Suprapubic skin (tissue), 4 donors: Measurements from ENCODE around the gene ERN1.

ENCODE experiments used
- POLR2A ChIP-seq, 2 donors: fragments of 450-650 bp; IDR thresholded peaks; one replicate each; pipeline ENCODE4 v1.6.1; 2017; ENCODE audit warnings: antibody characterized with exemption in 2 of 2, mild to moderate bottlenecking in 2 of 2, moderate library complexity in 2 of 2
- POLR2AphosphoS5 ChIP-seq, 3 donors: sonication (generic); formaldehyde crosslinking; IDR thresholded peaks; one replicate each; pipeline ENCODE4 v1.6.1; 2017; ENCODE audit warnings: antibody characterized with exemption in 3 of 3
- TF ChIP-seq, protein P1 (sequence below), 2 donors: fragments of 200-600 bp in 1 of 2; fragments of 450-650 bp in 1 of 2; sonication (generic) in 1 of 2; IDR thresholded peaks; one replicate each; pipeline ENCODE4 v1.5.1; 2016 to 2019; ENCODE audit warnings: antibody characterized with exemption in 2 of 2, mild to moderate bottlenecking in 1 of 2, moderate library complexity in 1 of 2

DNA sequence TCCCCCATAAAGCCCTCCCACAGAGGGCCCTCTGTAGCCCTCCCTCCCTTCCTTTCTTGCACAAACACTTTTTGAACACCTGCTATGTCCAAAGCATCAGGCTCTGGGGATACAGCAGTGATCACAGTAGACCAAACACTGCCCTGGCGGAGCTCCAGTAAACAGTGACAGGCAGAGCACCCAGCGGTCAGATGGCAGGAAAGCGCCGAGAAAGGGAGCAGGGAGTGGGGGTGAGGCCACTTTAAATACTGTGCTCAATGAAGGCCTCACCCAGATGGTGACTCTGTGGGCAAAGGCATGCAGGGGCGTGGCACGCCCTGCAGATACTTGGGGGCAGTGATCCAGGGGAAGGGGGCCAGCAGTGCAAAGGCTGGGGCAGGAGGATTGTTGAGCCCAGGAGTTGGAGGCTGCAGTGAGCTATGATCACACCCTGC is 124.2 kb downstream of the ERN1 start:
- TF ChIP-seq, protein P1, sequence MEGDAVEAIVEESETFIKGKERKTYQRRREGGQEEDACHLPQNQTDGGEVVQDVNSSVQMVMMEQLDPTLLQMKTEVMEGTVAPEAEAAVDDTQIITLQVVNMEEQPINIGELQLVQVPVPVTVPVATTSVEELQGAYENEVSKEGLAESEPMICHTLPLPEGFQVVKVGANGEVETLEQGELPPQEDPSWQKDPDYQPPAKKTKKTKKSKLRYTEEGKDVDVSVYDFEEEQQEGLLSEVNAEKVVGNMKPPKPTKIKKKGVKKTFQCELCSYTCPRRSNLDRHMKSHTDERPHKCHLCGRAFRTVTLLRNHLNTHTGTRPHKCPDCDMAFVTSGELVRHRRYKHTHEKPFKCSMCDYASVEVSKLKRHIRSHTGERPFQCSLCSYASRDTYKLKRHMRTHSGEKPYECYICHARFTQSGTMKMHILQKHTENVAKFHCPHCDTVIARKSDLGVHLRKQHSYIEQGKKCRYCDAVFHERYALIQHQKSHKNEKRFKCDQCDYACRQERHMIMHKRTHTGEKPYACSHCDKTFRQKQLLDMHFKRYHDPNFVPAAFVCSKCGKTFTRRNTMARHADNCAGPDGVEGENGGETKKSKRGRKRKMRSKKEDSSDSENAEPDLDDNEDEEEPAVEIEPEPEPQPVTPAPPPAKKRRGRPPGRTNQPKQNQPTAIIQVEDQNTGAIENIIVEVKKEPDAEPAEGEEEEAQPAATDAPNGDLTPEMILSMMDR (IDR thresholded peaks at IDR 0.05): no peak
- TF ChIP-seq POLR2AphosphoS5 (IDR thresholded peaks at IDR 0.05) (no peak), POLR2A (IDR thresholded peaks at IDR 0.05) (no peak)
